WTC11 (cell line): ENCODE results near the gene SPNS2. TPM values are rescaled to one million over a fixed set of nuclear protein-coding genes. Genes with fewer than 3 reads are reported as not detected.

Experiments used
- ATAC-seq: fragments of 200-7000 bp; cut with Tn5 transposase; 2 replicates; pipeline ENCODE4 v1.10.0; 2021; ENCODE audit warnings: mild to moderate bottlenecking, moderate library complexity
- CTCF ChIA-PET: fragments of 300-600 bp; sonication (Branson Sonifier 250); formaldehyde crosslinking; loops from one replicate; lab custom pipeline; 2021; ENCODE audit warnings: antibody characterized with exemption; lab: Charles Lee
- POLR2A ChIA-PET: fragments of 350-600 bp; sonication (Branson Sonifier 250); formaldehyde crosslinking; loops from one replicate; lab custom pipeline; 2021; ENCODE audit warnings: antibody characterized with exemption; lab: Charles Lee
- DNase-seq: peaks from one replicate; pipeline ENCODE4 v3.0.0; 2021; ENCODE audit warnings: low spot score
- H3K27ac Mint-ChIP-seq: 2 replicates; pipeline ENCODE4 v1.8.0; 2021; ENCODE audit warnings: mixed read lengths
- H3K27me3 Mint-ChIP-seq: 2 replicates; pipeline ENCODE4 v1.8.0; 2021; ENCODE audit warnings: low read depth, mild to moderate bottlenecking, moderate library complexity, mixed read lengths
- H3K36me3 Mint-ChIP-seq: 2 replicates; pipeline ENCODE4 v1.8.0; 2021; ENCODE audit warnings: mixed read lengths
- H3K4me1 Mint-ChIP-seq: 2 replicates; pipeline ENCODE4 v1.8.0; 2022; ENCODE audit warnings: mixed read lengths
- H3K4me3 Mint-ChIP-seq: 2 replicates; pipeline ENCODE4 v1.8.0; 2021; ENCODE audit warnings: mild to moderate bottlenecking, moderate library complexity, mixed read lengths
- H3K9me3 Mint-ChIP-seq: 2 replicates; pipeline ENCODE4 v1.8.0; 2021; ENCODE audit warnings: mixed read lengths
- E2F4 ChIP-seq: sonication (generic); formaldehyde crosslinking; IDR thresholded peaks from 2 replicates; pipeline ENCODE4 v1.8.1; 2022; ENCODE audit warnings: low read depth, mild to moderate bottlenecking, moderate library complexity, missing genetic modification reagents, borderline replicate concordance
- E2F5 ChIP-seq: sonication (generic); formaldehyde crosslinking; IDR thresholded peaks from 2 replicates; pipeline ENCODE4 v1.8.1; 2022; ENCODE audit warnings: mild to moderate bottlenecking, moderate library complexity, missing genetic modification reagents
- ELF4 ChIP-seq: sonication (generic); formaldehyde crosslinking; IDR thresholded peaks from 2 replicates; pipeline ENCODE4 v1.8.1; 2022; ENCODE audit warnings: low read depth, mild to moderate bottlenecking, moderate library complexity, missing genetic modification reagents
- ESRRA ChIP-seq: sonication (generic); formaldehyde crosslinking; IDR thresholded peaks from 2 replicates; pipeline ENCODE4 v1.8.1; 2022; ENCODE audit warnings: mild to moderate bottlenecking, missing genetic modification reagents, borderline replicate concordance
- ETV6 ChIP-seq: sonication (generic); formaldehyde crosslinking; IDR thresholded peaks from 2 replicates; pipeline ENCODE4 v1.8.1; 2022; ENCODE audit warnings: mild to moderate bottlenecking, missing genetic modification reagents
- FOXK1 ChIP-seq: sonication (generic); formaldehyde crosslinking; IDR thresholded peaks from 2 replicates; pipeline ENCODE4 v1.8.0; 2022; ENCODE audit warnings: mild to moderate bottlenecking, moderate library complexity, missing genetic modification reagents
- GTF2I ChIP-seq: fragments of 250-450 bp; sonication (Bioruptor Pico); conservative IDR thresholded peaks from 2 replicates; pipeline ENCODE4 v1.4.0; 2021; ENCODE audit warnings: mild to moderate bottlenecking
- HMGA2 ChIP-seq: fragments of 250-450 bp; sonication (Bioruptor Pico); IDR thresholded peaks from 2 replicates; pipeline ENCODE4 v1.4.0; 2021; ENCODE audit warnings: mild to moderate bottlenecking, moderate library complexity
- JUN ChIP-seq: sonication (generic); formaldehyde crosslinking; IDR thresholded peaks from 2 replicates; pipeline ENCODE4 v1.8.0; 2023; ENCODE audit warnings: mild to moderate bottlenecking, missing genetic modification reagents
- KAT7 ChIP-seq: sonication (generic); formaldehyde crosslinking; IDR thresholded peaks from 2 replicates; pipeline ENCODE4 v1.8.1; 2023; ENCODE audit warnings: missing genetic modification reagents, mild to moderate bottlenecking, borderline replicate concordance
- MXD4 ChIP-seq: fragments of 250-450 bp; sonication (Bioruptor Pico); IDR thresholded peaks from 2 replicates; pipeline ENCODE4 v1.8.0; 2021; ENCODE audit warnings: mild to moderate bottlenecking, moderate library complexity, borderline replicate concordance
- MYBL2 ChIP-seq: sonication (generic); formaldehyde crosslinking; IDR thresholded peaks from 2 replicates; pipeline ENCODE4 v1.8.1; 2023; ENCODE audit warnings: mild to moderate bottlenecking, moderate library complexity, missing genetic modification reagents
- NFATC4 ChIP-seq: fragments of 250-450 bp; sonication (Bioruptor Pico); IDR thresholded peaks from 2 replicates; pipeline ENCODE4 v1.9.0; 2021; ENCODE audit warnings: mild to moderate bottlenecking
- TEAD4 ChIP-seq: sonication (generic); formaldehyde crosslinking; IDR thresholded peaks from 2 replicates; pipeline ENCODE4 v1.8.0; 2022; ENCODE audit warnings: mild to moderate bottlenecking, missing genetic modification reagents
- ZNF138 ChIP-seq: sonication (generic); formaldehyde crosslinking; conservative IDR thresholded peaks from 2 replicates; pipeline ENCODE4 v1.8.1; 2022; ENCODE audit warnings: mild to moderate bottlenecking, moderate library complexity, missing genetic modification reagents
- ZNF263 ChIP-seq: sonication (generic); formaldehyde crosslinking; IDR thresholded peaks from 2 replicates; pipeline ENCODE4 v1.8.1; 2022; ENCODE audit warnings: low read depth, mild to moderate bottlenecking, moderate library complexity, missing genetic modification reagents
- ZNF396 ChIP-seq: fragments of 250-450 bp; sonication (Bioruptor Pico); IDR thresholded peaks from 2 replicates; pipeline ENCODE4 v1.8.0; 2021; ENCODE audit warnings: mild to moderate bottlenecking, moderate library complexity, borderline replicate concordance
- ZNF423 ChIP-seq: fragments of 250-450 bp; sonication (Bioruptor Pico); IDR thresholded peaks from 2 replicates; pipeline ENCODE4 v2.1.2; 2022; ENCODE audit warnings: mild to moderate bottlenecking, moderate library complexity
- total RNA-seq: library from RNA; stranded (reverse); gene quantifications from 3 replicates; pipeline ENCODE4 v1.2.3, GENCODE V29; 2021
- TF ChIP-seq, protein P1 (sequence below): fragments of 250-450 bp; sonication (Bioruptor Pico); IDR thresholded peaks from 2 replicates; pipeline ENCODE4 v2.1.2; 2022; ENCODE audit warnings: mild to moderate bottlenecking, moderate library complexity
- TF ChIP-seq, protein P2 (sequence below): sonication (generic); formaldehyde crosslinking; IDR thresholded peaks from 2 replicates; pipeline ENCODE4 v1.8.0; 2023; ENCODE audit warnings: mild to moderate bottlenecking, missing genetic modification reagents
- TF ChIP-seq, protein P3 (sequence below): sonication (generic); formaldehyde crosslinking; IDR thresholded peaks from 2 replicates; pipeline ENCODE4 v1.8.0; 2022; ENCODE audit warnings: mild to moderate bottlenecking, missing genetic modification reagents
- TF ChIP-seq, protein P4 (sequence below): sonication (generic); formaldehyde crosslinking; IDR thresholded peaks from 2 replicates; pipeline ENCODE4 v1.8.1; 2022; ENCODE audit warnings: mild to moderate bottlenecking, missing genetic modification reagents, moderate library complexity, borderline replicate concordance

SPNS2 gene
- total RNA-seq, 1 experiment from 2014 or later, result 0.87 TPM

- peaks cover 43% of the 10 kb centered on the region for H3K36me3 Mint-ChIP-seq
- no peak for ATAC-seq
- DNase-seq, result no peak
- POLR2A ChIA-PET, result no interaction called here
- TF ChIP-seq MYBL2 (CRISPR knock-in tag) (no peak), HMGA2 (no peak), JUN (CRISPR knock-in tag) (no peak), ELF4 (CRISPR knock-in tag) (no peak), ZNF263 (CRISPR knock-in tag) (no peak), ZNF423 (CRISPR knock-in tag) (no peak), MXD4 (no peak), E2F4 (CRISPR knock-in tag) (no peak), ETV6 (CRISPR knock-in tag) (no peak), ESRRA (no peak), ZNF396 (CRISPR knock-in tag) (no peak)
- TF ChIP-seq, protein P1, sequence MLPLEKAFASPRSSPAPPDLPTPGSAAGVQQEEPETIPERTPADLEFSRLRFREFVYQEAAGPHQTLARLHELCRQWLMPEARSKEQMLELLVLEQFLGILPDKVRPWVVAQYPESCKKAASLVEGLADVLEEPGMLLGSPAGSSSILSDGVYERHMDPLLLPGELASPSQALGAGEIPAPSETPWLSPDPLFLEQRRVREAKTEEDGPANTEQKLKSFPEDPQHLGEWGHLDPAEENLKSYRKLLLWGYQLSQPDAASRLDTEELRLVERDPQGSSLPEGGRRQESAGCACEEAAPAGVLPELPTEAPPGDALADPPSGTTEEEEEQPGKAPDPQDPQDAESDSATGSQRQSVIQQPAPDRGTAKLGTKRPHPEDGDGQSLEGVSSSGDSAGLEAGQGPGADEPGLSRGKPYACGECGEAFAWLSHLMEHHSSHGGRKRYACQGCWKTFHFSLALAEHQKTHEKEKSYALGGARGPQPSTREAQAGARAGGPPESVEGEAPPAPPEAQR (CRISPR knock-in tag), result no peak
- TF ChIP-seq, protein P2, sequence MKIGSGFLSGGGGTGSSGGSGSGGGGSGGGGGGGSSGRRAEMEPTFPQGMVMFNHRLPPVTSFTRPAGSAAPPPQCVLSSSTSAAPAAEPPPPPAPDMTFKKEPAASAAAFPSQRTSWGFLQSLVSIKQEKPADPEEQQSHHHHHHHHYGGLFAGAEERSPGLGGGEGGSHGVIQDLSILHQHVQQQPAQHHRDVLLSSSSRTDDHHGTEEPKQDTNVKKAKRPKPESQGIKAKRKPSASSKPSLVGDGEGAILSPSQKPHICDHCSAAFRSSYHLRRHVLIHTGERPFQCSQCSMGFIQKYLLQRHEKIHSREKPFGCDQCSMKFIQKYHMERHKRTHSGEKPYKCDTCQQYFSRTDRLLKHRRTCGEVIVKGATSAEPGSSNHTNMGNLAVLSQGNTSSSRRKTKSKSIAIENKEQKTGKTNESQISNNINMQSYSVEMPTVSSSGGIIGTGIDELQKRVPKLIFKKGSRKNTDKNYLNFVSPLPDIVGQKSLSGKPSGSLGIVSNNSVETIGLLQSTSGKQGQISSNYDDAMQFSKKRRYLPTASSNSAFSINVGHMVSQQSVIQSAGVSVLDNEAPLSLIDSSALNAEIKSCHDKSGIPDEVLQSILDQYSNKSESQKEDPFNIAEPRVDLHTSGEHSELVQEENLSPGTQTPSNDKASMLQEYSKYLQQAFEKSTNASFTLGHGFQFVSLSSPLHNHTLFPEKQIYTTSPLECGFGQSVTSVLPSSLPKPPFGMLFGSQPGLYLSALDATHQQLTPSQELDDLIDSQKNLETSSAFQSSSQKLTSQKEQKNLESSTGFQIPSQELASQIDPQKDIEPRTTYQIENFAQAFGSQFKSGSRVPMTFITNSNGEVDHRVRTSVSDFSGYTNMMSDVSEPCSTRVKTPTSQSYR (CRISPR knock-in tag), result no peak
- TF ChIP-seq, protein P3, sequence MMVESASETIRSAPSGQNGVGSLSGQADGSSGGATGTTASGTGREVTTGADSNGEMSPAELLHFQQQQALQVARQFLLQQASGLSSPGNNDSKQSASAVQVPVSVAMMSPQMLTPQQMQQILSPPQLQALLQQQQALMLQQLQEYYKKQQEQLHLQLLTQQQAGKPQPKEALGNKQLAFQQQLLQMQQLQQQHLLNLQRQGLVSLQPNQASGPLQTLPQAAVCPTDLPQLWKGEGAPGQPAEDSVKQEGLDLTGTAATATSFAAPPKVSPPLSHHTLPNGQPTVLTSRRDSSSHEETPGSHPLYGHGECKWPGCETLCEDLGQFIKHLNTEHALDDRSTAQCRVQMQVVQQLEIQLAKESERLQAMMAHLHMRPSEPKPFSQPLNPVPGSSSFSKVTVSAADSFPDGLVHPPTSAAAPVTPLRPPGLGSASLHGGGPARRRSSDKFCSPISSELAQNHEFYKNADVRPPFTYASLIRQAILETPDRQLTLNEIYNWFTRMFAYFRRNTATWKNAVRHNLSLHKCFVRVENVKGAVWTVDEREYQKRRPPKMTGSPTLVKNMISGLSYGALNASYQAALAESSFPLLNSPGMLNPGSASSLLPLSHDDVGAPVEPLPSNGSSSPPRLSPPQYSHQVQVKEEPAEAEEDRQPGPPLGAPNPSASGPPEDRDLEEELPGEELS (CRISPR knock-in tag), result no peak
- TF ChIP-seq, protein P4, sequence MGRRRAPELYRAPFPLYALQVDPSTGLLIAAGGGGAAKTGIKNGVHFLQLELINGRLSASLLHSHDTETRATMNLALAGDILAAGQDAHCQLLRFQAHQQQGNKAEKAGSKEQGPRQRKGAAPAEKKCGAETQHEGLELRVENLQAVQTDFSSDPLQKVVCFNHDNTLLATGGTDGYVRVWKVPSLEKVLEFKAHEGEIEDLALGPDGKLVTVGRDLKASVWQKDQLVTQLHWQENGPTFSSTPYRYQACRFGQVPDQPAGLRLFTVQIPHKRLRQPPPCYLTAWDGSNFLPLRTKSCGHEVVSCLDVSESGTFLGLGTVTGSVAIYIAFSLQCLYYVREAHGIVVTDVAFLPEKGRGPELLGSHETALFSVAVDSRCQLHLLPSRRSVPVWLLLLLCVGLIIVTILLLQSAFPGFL (CRISPR knock-in tag), result no peak
- no peaks in the 10 kb centered on the region for H3K9me3 Mint-ChIP-seq
- H3K4me1 Mint-ChIP-seq, result peaks cover 32% of the 10 kb centered on the region
- peaks cover 2% of the 10 kb centered on the region; the same call in 1 of the 2 replicates for H3K27me3 Mint-ChIP-seq
- H3K4me3 Mint-ChIP-seq, result peak overlapping the region; percentile 78
- H3K27ac Mint-ChIP-seq, result no peak overlapping the region
- CTCF ChIA-PET, result interaction anchor here (0.6 kb wide), 2 partner anchors 13 to 269 kb away, joined by 3 to 6 read pairs; no protein-coding TSS in a partner anchor
Measured at GRCh38 chr17:4553669-4554068, 55.0 kb downstream of the SPNS2 start.

GRCh38 chr17:4554441-4554996 lies 55.8 kb downstream of the SPNS2 start:
- Mint-ChIP-seq H3K36me3 (peaks cover 38% of the 10 kb centered on the region), H3K4me3 (peak overlapping the region; percentile 78), H3K27ac (peak overlapping the region; percentile 83), H3K27me3 (peaks cover 2% of the 10 kb centered on the region; the same call in 1 of the 2 replicates), H3K9me3 (no peaks in the 10 kb centered on the region), H3K4me1 (peaks cover 32% of the 10 kb centered on the region)
- ChIA-PET CTCF (interaction anchor here (0.6 to 3.1 kb wide), 4 partner anchors 12 to 84 kb away, joined by 3 to 22 read pairs (median 6); no protein-coding TSS in a partner anchor), POLR2A (no interaction called here)
- ATAC-seq, result no peak; the same call in 1 of the 2 replicates
- DNase-seq, result peak; percentile 13
- no peak for TF ChIP-seq NFATC4 (CRISPR knock-in tag)
- no peak for TF ChIP-seq KAT7
- no peak for TF ChIP-seq ESRRA
- no peak for TF ChIP-seq ZNF138 (CRISPR knock-in tag)
- no peak for TF ChIP-seq TEAD4 (CRISPR knock-in tag)
- no peak for TF ChIP-seq GTF2I (CRISPR knock-in tag)
- TF ChIP-seq FOXK1 (CRISPR knock-in tag), result no peak
- no peak for TF ChIP-seq E2F5 (CRISPR knock-in tag)
- TF ChIP-seq, protein P2 (CRISPR knock-in tag), result no peak
